ENCODE measurements around the gene KCNK2.

- no peak for TF ChIP-seq NR2C2 (CRISPR knock-in tag; IDR thresholded peaks at IDR 0.05)
- no peak for TF ChIP-seq NFYB (CRISPR knock-in tag; conservative IDR thresholded peaks at IDR 0.05; ENCODE audit: low read depth)
- TF ChIP-seq MAX (CRISPR knock-in tag; IDR thresholded peaks at IDR 0.05): no peak
- TF ChIP-seq CTCF (IDR thresholded peaks at IDR 0.05): no peak
These were observed 194.0 kb downstream of the KCNK2 start for GRCh38 chr1:215276582-215276981.
